HEK293 (cell line): Measurements from ENCODE around the gene BRMS1.

ENCODE experiments used
- CTCF ChIA-PET: fragments of 350-600 bp; formaldehyde crosslinking; extraction: SDS; loops from one replicate; lab custom pipeline; 2021; ENCODE audit warnings: antibody characterized with exemption; lab: Yijun Ruan, JAX
- POLR2A ChIA-PET: fragments of 300-600 bp; formaldehyde crosslinking; extraction: SDS; loops from one replicate; lab custom pipeline; 2020; ENCODE audit warnings: antibody characterized with exemption, inconsistent platforms; lab: Yijun Ruan, JAX
- H3K27ac ChIP-seq: fragments of 200-500 bp; sonication (Bioruptor generic); 2 replicates; pipeline ENCODE4 v1.5.1; 2014; ENCODE audit warnings: low read depth, low read length, control low read depth, inconsistent platforms; ENCODE audit errors: extremely low read depth
- H3K36me3 ChIP-seq, 2 experiments: fragments of 200-500 bp in 1 of 2; sonication (Bioruptor generic) in 1 of 2; 1 replicate in 1 of 2; 2 replicates in 1 of 2; pipeline ENCODE4 v1.5.1; 2014 to 2017; ENCODE audit warnings: inconsistent platforms in 2 of 2, low read length in 2 of 2; ENCODE audit not compliant: control insufficient read depth in 2 of 2, insufficient read depth in 1 of 2
- H3K4me1 ChIP-seq: fragments of 200-500 bp; sonication (Bioruptor generic); 2 replicates; pipeline ENCODE4 v1.5.1; 2014; ENCODE audit warnings: mild to moderate bottlenecking, low read length, inconsistent platforms; ENCODE audit not compliant: control insufficient read depth, insufficient read depth
- H3K4me3 ChIP-seq: 2 replicates; pipeline ENCODE4 v1.5.1; 2011; ENCODE audit warnings: low read depth, mild to moderate bottlenecking, control low read depth, low read length, moderate library complexity
- H3K9me3 ChIP-seq: fragments of 200-500 bp; sonication (Bioruptor generic); 2 replicates; pipeline ENCODE4 v1.5.1; 2014; ENCODE audit warnings: low read depth, low read length, inconsistent platforms; ENCODE audit not compliant: control insufficient read depth, insufficient read depth
- ATF2 ChIP-seq: fragments of 450-650 bp; formaldehyde crosslinking; IDR thresholded peaks from 2 replicates; pipeline ENCODE4 v1.5.1; 2016; ENCODE audit warnings: missing biosample characterization, missing genetic modification characterization, low read depth
- ELK4 ChIP-seq: IDR thresholded peaks from 2 replicates; pipeline ENCODE4 v1.6.1; 2011; ENCODE audit warnings: mild to moderate bottlenecking, low read depth, low read length, borderline replicate concordance
- ZFP3 ChIP-seq: fragments of 450-650 bp; formaldehyde crosslinking; IDR thresholded peaks from 2 replicates; pipeline ENCODE4 v1.5.1; 2016; ENCODE audit warnings: low read depth, missing biosample characterization, missing genetic modification characterization
- ZNF311 ChIP-seq: fragments of 450-650 bp; formaldehyde crosslinking; IDR thresholded peaks from 2 replicates; pipeline ENCODE4 v1.5.1; 2017; ENCODE audit warnings: missing biosample characterization, missing genetic modification characterization, borderline replicate concordance
- ZNF324 ChIP-seq: fragments of 450-650 bp; formaldehyde crosslinking; IDR thresholded peaks from 2 replicates; pipeline ENCODE4 v1.5.1; 2016; ENCODE audit warnings: missing biosample characterization, missing genetic modification characterization
- ZNF354C ChIP-seq: fragments of 450-650 bp; formaldehyde crosslinking; IDR thresholded peaks from 2 replicates; pipeline ENCODE4 v1.5.1; 2016; ENCODE audit warnings: missing biosample characterization, missing genetic modification characterization, low read depth, borderline replicate concordance
- ZNF501 ChIP-seq: fragments of 450-650 bp; formaldehyde crosslinking; IDR thresholded peaks from 2 replicates; pipeline ENCODE4 v1.5.1; 2016; ENCODE audit warnings: missing biosample characterization, missing genetic modification characterization
- ZNF521 ChIP-seq: fragments of 450-650 bp; formaldehyde crosslinking; IDR thresholded peaks from 2 replicates; pipeline ENCODE4 v1.5.1; 2017; ENCODE audit warnings: missing biosample characterization, mild to moderate bottlenecking, missing genetic modification characterization
- ZNF585B ChIP-seq: fragments of 450-650 bp; formaldehyde crosslinking; IDR thresholded peaks from 2 replicates; pipeline ENCODE4 v1.5.1; 2016; ENCODE audit warnings: missing biosample characterization, missing genetic modification characterization
- ZNF664 ChIP-seq: fragments of 450-650 bp; formaldehyde crosslinking; IDR thresholded peaks from 2 replicates; pipeline ENCODE4 v1.5.1; 2016; ENCODE audit warnings: missing biosample characterization, missing genetic modification characterization
- ZNF791 ChIP-seq: fragments of 450-650 bp; formaldehyde crosslinking; IDR thresholded peaks from 2 replicates; pipeline ENCODE4 v1.5.1; 2016; ENCODE audit warnings: missing biosample characterization, missing genetic modification characterization
- ZNF792 ChIP-seq: fragments of 450-650 bp; formaldehyde crosslinking; IDR thresholded peaks from 2 replicates; pipeline ENCODE4 v1.5.1; 2016; ENCODE audit warnings: missing biosample characterization, missing genetic modification characterization
- ZSCAN16 ChIP-seq: fragments of 450-650 bp; formaldehyde crosslinking; IDR thresholded peaks from 2 replicates; pipeline ENCODE4 v1.5.1; 2016; ENCODE audit warnings: missing biosample characterization, missing genetic modification characterization
- ZSCAN5A ChIP-seq: fragments of 450-650 bp; formaldehyde crosslinking; IDR thresholded peaks from 2 replicates; pipeline ENCODE4 v1.5.1; 2016; ENCODE audit warnings: missing biosample characterization, missing genetic modification characterization

The BRMS1 gene

GRCh38 chr11:66332371-66333219, 12.3 kb downstream of the BRMS1 start:
- TF ChIP-seq ZNF664 (0 out of 2 replicates have a peak, but pooled peaks have one; percentile 12), ATF2 (tag by site-specific recombination) (no peak)
- H3K36me3 ChIP-seq = peaks cover 0 to 4% of the 10 kb centered on the region in 2 experiments; a peak in 1 of 3 replicates
- no peak overlapping the region for H3K4me3 ChIP-seq
- POLR2A ChIA-PET = interaction anchor here (0.6 to 1.8 kb wide), 2 partner anchors 21 to 159 kb away, joined by 3 to 4 read pairs; no protein-coding TSS in a partner anchor
- CTCF ChIA-PET = interaction anchor here (0.6 to 3.1 kb wide), 6 partner anchors 16 to 98 kb away, joined by 3 to 19 read pairs (median 4); no protein-coding TSS in a partner anchor
- H3K27ac ChIP-seq = no peak overlapping the region
- no peaks in the 10 kb centered on the region for H3K9me3 ChIP-seq
- no peaks in the 10 kb centered on the region for H3K4me1 ChIP-seq

- H3K4me1 ChIP-seq = no peaks in the 10 kb centered on the region
- POLR2A ChIA-PET = interaction anchor here (0.6 to 1.8 kb wide), 2 partner anchors 21 to 160 kb away, joined by 3 to 4 read pairs; no protein-coding TSS in a partner anchor
These were observed 13.1 kb downstream of the BRMS1 start for GRCh38 chr11:66331542-66332370.

GRCh38 chr11:66330931-66331330, 14.0 kb downstream of the BRMS1 start:
- Histone ChIP-seq H3K4me3 (no peak overlapping the region), H3K4me1 (no peaks in the 10 kb centered on the region), H3K9me3 (no peaks in the 10 kb centered on the region), H3K27ac (no peak overlapping the region), H3K36me3 (no peaks in the 10 kb centered on the region)
- TF ChIP-seq ZNF324 (tag by site-specific recombination) (no peak), ZNF792 (tag by site-specific recombination) (no peak), ELK4 (no peak), ZNF585B (no peak), ZNF521 (tag by site-specific recombination) (no peak), ZSCAN16 (tag by site-specific recombination) (no peak), ZFP3 (no peak), ZNF311 (tag by site-specific recombination) (no peak)
- CTCF ChIA-PET = interaction anchor here (0.7 to 2.6 kb wide), 2 partner anchors 19 to 812 kb away, joined by 3 to 25 read pairs; no protein-coding TSS in a partner anchor
- POLR2A ChIA-PET = interaction anchor here (1.8 kb wide), 1 partner anchor 20 kb away, joined by 4 read pairs; no protein-coding TSS in a partner anchor

More at GRCh38 chr11:66331542-66332370, 13.1 kb downstream of the BRMS1 start:
- CTCF ChIA-PET = interaction anchor here (0.8 to 1.3 kb wide), 4 partner anchors 18 to 57 kb away, joined by 4 to 8 read pairs (median 4); no protein-coding TSS in a partner anchor
- Histone ChIP-seq H3K9me3 (no peaks in the 10 kb centered on the region), H3K36me3 (no peaks in the 10 kb centered on the region), H3K4me3 (no peak overlapping the region), H3K27ac (no peak overlapping the region)
- no peak for TF ChIP-seq ZSCAN5A (tag by site-specific recombination)
- no peak for TF ChIP-seq ZNF791 (tag by site-specific recombination)
- no peak for TF ChIP-seq ZNF501 (tag by site-specific recombination)
- no peak for TF ChIP-seq ZFP3
- no peak for TF ChIP-seq ZNF354C
